NCI-H1436 (cell line): ENCODE measurements around the gene RPL12.

Experiments
- DNase-seq: peaks from one replicate; lab custom pipeline; 2025; lab: John Stamatoyannopoulos, UW

The RPL12 gene

DNA sequence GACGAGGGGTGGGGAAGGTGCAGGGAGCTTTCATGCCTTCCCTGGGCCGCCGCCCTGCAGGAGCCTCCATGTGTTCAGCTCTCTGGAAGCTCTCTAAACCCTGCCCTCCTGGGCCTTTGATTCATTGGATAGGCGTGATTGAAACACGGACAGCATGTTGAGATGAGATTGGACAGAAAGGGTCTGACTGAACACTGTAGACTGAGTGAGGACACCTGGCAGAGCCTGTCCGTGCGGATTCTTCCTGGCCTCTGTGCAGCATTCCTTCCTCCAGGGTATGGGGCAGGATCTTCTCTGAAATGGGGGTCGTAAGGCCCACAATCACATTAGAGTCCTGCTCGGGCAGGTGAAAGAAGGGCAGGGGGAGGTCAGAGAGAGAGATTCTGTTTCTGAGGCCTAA, 12.8 kb downstream of the RPL12 start:
- DNase-seq, result no peak

DNA sequence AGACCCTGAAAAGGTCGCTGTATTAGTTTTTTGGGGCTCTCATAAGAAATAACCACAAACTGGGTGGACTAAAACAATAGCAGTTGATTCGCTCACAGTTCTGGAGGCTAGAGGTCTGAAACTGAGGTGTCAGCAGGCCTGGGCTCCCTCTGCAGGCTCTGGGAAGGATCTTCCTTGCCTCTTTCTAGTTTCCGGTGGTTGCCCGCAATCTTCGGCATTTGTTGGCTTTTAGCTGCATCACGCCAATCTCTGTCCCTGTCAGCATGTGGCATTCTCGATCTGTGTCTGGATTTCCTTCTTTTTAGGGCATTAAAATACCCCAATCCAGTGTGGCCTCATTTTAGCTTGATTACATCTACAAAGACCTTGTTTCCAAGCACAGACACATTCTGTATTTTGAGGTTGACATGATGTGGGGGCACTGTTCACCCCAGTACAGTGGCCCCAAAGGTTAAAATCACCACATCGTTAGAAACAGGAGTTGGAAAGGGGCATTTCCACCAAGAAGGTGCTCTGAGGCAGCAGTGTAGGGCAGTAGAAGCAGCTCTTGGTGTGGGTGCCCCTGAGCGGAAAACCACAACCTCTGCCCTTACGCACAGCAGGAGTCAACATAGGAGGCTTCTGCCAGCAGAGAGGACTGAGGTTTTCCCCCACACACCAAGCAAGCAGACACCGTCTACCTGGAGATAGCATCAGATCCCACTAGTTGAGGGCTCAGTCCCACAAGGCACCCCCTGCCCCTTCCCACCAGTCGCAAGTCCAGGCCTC, 13.5 kb downstream of the RPL12 start:
- DNase-seq, result no peak

GRCh38 chr9:127430415-127430814, 20.8 kb downstream of the RPL12 start:
- DNase-seq, result no peak

- DNase-seq, result no peak
Measured at GRCh38 chr9:127428348-127428747, 22.9 kb downstream of the RPL12 start.

- DNase-seq, result no peak
Measured at GRCh38 chr9:127426756-127427155, 24.4 kb downstream of the RPL12 start.

- no peak for DNase-seq
Measured at GRCh38 chr9:127424676-127424999, 26.6 kb downstream of the RPL12 start.

DNA sequence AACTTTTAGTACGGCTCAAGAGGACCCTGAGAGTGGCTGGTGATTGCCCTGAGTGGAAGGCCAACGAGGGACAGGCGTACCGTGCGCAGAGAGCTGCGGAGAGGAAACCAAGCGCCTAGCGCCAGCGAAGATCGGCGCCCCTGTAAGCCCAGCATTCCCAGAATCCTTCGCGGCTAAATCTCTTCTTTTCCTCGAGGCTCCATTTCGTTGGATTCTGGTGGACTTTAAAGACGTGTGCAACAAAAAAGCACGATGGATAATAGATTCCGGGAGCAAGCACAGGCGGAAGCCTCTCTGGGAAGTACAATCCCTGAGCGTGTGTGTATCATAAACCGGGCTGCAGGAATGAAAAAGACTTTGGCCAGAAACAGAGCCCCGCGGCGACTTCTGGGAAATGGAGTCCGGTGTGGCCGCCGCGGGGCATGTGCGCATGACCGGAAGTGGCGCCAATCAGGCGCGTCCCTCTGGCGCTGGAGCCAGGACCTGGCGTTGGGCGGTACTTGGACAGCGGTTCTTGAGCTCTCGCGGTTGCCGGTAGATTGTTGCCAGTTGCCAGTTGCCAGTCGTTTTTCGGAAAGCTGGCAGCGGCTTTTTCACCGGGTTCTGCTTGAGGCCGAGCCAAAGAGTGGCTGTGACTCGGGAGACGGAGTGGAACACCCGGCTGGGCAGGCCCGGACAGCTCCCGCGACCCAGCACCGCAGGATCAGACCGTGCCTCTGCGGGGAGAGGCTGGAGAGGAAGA, 27.1 kb downstream of the RPL12 start, which contains the start of gene ZNF79:
TSS of gene ZNF79 (plus strand) at position 449 of the 742 bp plus-strand sequence. CDS start 406 bp downstream, outside the sequence.
- DNase-seq, result peak; percentile 81

- no peak for DNase-seq
Measured at GRCh38 chr9:127423476-127423933, 27.7 kb downstream of the RPL12 start.

GRCh38 chr9:127422787-127423186, 28.4 kb downstream of the RPL12 start:
- no peak for DNase-seq

DNA sequence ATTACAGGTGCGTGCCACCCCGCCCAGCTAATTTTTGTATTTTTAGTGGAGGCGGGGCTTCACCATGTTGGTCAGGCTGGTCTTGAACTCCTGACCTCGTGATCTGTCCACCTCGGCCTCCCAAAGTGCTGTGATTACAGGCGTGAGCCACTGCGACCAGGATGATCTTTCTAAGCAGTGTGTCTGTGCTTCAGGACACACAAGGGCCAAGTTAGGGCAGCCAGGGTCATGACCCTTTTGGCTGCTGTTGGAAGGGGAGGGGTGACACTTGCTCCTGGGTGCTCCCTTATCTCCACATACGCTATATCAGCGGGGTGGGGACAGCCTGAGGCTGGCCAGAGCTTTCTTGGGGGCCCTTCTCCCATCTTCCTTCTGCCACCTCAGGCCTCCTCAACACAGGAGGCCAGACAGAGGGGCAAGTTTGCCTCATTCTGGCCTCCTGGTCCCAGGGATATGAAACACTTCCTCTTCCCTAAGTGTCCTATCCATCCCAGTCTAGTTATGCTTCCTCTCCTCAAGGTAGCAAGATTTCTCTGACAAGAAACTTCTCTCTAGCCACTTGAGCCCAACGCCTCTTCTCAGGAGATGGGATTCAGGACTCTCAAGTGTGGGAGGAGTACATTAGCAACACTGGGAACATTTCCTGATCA, 28.9 kb downstream of the RPL12 start:
- no peak for DNase-seq

DNA sequence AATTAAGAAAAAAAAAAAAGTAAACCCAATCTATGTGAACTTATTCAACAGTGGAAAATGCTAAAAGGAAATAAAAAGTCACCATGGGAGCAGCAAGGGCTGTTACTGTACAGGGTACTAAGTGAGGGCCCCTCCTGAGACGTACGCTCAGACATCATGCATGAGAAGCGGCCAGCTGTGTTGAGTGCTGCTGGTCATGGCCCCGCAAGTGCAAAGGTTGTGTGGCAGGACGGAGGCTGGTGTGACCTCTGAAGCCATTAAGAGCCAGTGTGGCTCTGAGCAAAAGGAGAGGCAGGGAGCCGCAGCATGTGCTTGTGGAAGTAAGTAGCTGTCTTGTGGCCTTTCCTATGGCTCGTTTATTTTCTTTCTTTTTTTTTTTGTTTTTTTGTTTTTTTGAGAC, 30.1 kb downstream of the RPL12 start:
- no peak for DNase-seq

- no peak for DNase-seq
Measured at GRCh38 chr9:127419348-127419747, 31.9 kb downstream of the RPL12 start.

GRCh38 chr9:127418037-127418471, 33.2 kb downstream of the RPL12 start:
- DNase-seq, result peak; percentile 3

- DNase-seq, result no peak
Measured at GRCh38 chr9:127417131-127418036, 33.8 kb downstream of the RPL12 start.

DNA sequence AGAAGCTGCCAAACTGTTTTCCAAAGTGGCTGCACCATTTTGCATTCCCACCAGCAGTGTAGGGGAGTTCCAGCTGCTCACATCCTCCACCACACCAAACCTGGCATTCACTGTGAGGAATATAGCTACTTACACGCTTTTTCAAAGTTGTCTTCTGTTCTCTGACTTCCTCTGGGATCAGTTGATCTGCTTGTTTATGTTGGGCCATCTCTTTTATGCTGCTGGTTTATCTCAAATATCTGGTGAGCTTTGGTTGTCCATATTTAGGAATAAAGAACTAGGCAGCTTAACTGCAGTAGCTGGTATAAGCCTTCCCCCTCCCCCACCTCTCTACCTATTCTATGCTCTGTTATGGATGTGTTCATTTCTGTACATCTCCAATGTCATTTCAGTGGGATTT, 35.5 kb downstream of the RPL12 start:
- no peak for DNase-seq

DNA sequence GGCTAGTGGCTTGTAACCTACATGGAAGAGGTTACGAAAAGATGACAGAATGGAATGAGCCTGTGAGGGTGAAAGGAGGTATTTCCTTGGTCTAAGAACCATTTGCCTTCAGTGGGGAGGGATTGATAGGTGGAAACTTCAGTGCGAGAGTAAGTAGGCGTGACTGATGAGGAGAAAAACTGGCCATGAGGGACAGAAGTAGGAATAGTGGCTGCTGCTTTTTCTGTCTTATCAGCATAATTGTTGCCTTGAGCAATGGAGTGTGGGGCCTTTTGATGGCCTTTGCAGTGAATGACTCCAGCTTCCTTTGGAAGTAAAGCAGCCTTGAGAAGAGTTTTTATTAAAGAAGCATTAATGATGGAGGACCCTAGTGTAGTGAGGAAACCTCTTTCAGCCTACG, 36.1 kb downstream of the RPL12 start:
- DNase-seq, result no peak

- DNase-seq, result no peak
Measured at GRCh38 chr9:127411122-127411521, 40.1 kb downstream of the RPL12 start.

GRCh38 chr9:127407492-127407843, 43.7 kb downstream of the RPL12 start:
- DNase-seq, result no peak

- no peak for DNase-seq
Measured at GRCh38 chr9:127406799-127407491, 44.3 kb downstream of the RPL12 start.

GRCh38 chr9:127405344-127406125, 45.7 kb downstream of the RPL12 start:
- DNase-seq, result no peak
